Measurements from ENCODE around the gene TAF11.

DNA sequence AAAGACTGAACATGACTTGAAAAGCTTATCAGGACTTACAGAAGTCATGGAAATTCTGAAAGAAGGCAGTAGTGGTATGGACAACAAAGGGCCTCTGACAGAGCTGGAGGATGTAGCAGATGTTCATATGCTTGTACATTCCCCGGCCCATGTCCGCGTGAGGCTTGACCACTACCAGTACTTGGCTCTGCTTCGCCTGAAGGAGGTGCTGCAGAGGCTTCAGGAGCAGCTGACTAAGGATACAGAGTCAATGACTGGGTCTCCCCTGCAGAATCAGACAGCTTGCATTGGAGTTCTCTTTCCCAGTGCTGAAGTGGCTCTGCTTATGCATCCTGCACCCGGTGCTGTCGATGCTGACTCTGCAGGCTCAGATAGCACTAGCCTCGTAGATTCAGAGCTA, 29.2 kb downstream of the TAF11 start:
- TF ChIP-seq POLR2AphosphoS5 (IDR thresholded peaks at IDR 0.05) (no peak), POLR2A (IDR thresholded peaks at IDR 0.05) (no peak), EP300 (IDR thresholded peaks at IDR 0.05) (no peak)
- TF ChIP-seq, protein P1, sequence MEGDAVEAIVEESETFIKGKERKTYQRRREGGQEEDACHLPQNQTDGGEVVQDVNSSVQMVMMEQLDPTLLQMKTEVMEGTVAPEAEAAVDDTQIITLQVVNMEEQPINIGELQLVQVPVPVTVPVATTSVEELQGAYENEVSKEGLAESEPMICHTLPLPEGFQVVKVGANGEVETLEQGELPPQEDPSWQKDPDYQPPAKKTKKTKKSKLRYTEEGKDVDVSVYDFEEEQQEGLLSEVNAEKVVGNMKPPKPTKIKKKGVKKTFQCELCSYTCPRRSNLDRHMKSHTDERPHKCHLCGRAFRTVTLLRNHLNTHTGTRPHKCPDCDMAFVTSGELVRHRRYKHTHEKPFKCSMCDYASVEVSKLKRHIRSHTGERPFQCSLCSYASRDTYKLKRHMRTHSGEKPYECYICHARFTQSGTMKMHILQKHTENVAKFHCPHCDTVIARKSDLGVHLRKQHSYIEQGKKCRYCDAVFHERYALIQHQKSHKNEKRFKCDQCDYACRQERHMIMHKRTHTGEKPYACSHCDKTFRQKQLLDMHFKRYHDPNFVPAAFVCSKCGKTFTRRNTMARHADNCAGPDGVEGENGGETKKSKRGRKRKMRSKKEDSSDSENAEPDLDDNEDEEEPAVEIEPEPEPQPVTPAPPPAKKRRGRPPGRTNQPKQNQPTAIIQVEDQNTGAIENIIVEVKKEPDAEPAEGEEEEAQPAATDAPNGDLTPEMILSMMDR (IDR thresholded peaks at IDR 0.05), result no peak
